Testis (tissue), 3 donors: ENCODE results near the gene B3GLCT. TPM values are rescaled to one million over a fixed set of nuclear protein-coding genes. Genes with fewer than 3 reads are reported as not detected.
"Not testable (repeated sequence)": the region's sequence is repeated elsewhere in the genome, so short reads cannot be mapped to it uniquely, and the experiment has no call there.

Source experiments
- DNase-seq: peaks from one replicate; pipeline ENCODE4 v3.0.0-alpha.2; 2019
- H3K27ac ChIP-seq, 2 donors: fragments of 200-600 bp; sonication (generic); one replicate each; pipeline ENCODE4 v1.5.1; 2019
- H3K27me3 ChIP-seq: fragments of 200-600 bp; sonication (generic); one replicate; pipeline ENCODE4 v1.5.1; 2019
- H3K36me3 ChIP-seq: fragments of 200-600 bp; sonication (generic); one replicate; pipeline ENCODE4 v1.5.1; 2017; ENCODE audit warnings: low read depth; ENCODE audit errors: missing control alignments
- H3K4me1 ChIP-seq: fragments of 200-600 bp; sonication (generic); one replicate; pipeline ENCODE4 v1.5.1; 2019
- H3K4me3 ChIP-seq, 2 donors: fragments of 200-600 bp; sonication (generic); one replicate each; pipeline ENCODE4 v1.5.1; 2017 to 2019
- H3K9me3 ChIP-seq: fragments of 200-600 bp; sonication (generic); one replicate; pipeline ENCODE4 v1.5.1; 2017
- POLR2A ChIP-seq: fragments of 450-650 bp; IDR thresholded peaks from one replicate; pipeline ENCODE4 v1.6.1; 2017; ENCODE audit warnings: antibody characterized with exemption, mild to moderate bottlenecking, moderate library complexity
- WGBS, 2 donors: methylation state at CpG; one replicate each; pipeline ENCODE4 v1.1.5; 2018; 5-methylcytosine and 5-hydroxymethylcytosine counted together
- intact Hi-C: fragments of 100-400 bp; cut with DNase I; formaldehyde crosslinking; loops from one replicate; pipeline ENCODE4 v1.15.1; 2023; ENCODE audit warnings: low total_unique reads
- polyA plus RNA-seq: library from polyadenylated mRNA; stranded (reverse); fragments of 350-450 nt; fragmentation: Illumina TruSeq; extraction: RNeasy Lipid Tissue Mini Kit (QIAGEN cat#74804); gene quantifications from one replicate; pipeline ENCODE4 v1.2.3, GENCODE V29; 2014; ENCODE audit warnings: low read depth, low replicate concordance; ENCODE audit not compliant: insufficient read depth
- total RNA-seq, 2 donors: library from RNA; depleted of rRNA; stranded (reverse); fragments of >200 nt; gene quantifications; one replicate each; pipeline ENCODE4 v1.2.3, GENCODE V29; 2016
- TF ChIP-seq, protein P1 (sequence below), 3 experiments: fragments of 450-650 bp in 2 of 3; fragments of 200-600 bp in 1 of 3; sonication (generic) in 1 of 3; IDR thresholded peaks; one replicate each; pipeline ENCODE4 v1.5.1; 2016 to 2019; ENCODE audit warnings: antibody characterized with exemption in 3 of 3, mild to moderate bottlenecking in 2 of 3, moderate library complexity in 1 of 3

B3GLCT gene
- total and polyA plus RNA-seq, 3 donors from 2014 or later: 6.1 to 14.7 (median 12.9) TPM

DNA sequence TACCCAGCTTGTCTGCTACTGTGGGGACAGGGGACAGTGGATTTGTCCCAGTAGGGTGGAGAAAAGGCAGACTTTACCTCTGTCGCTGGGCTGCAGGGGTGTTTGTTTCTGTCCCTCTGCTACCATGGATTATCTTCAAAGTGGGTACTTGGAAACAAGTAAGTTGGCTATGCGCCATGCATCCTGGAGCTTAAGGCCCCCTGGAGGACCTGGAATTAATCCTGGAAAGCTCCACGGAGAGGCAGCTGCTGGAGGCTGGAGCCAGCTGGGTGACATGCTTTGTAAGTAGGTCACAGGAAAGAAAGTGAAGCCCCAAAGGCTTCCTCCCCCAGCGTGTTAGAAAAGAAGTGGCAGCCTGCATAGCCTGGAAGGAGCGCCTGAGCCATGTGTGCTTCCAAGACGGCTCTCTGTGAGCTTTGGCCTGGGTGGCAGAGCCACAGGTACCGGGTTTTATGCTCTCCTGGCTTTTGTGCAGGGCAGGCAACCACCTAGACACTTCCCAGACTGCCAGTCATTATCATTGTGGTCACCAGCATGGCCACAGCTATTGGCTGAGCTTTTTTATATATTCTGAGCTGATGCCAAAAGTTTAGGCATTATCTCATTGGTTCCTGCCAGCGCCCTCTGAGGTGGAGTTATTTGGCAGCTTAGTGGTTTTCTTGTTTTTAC lies 9.5 kb downstream of the B3GLCT start:
- peak; percentile 78 for DNase-seq
- no peaks in the 10 kb centered on the region for H3K9me3 ChIP-seq
- no peak overlapping the region for H3K4me3 ChIP-seq
- H3K27me3 ChIP-seq: no peaks in the 10 kb centered on the region
- intact Hi-C loops: no loop called here
- no peak for TF ChIP-seq POLR2A
- TF ChIP-seq, protein P1, sequence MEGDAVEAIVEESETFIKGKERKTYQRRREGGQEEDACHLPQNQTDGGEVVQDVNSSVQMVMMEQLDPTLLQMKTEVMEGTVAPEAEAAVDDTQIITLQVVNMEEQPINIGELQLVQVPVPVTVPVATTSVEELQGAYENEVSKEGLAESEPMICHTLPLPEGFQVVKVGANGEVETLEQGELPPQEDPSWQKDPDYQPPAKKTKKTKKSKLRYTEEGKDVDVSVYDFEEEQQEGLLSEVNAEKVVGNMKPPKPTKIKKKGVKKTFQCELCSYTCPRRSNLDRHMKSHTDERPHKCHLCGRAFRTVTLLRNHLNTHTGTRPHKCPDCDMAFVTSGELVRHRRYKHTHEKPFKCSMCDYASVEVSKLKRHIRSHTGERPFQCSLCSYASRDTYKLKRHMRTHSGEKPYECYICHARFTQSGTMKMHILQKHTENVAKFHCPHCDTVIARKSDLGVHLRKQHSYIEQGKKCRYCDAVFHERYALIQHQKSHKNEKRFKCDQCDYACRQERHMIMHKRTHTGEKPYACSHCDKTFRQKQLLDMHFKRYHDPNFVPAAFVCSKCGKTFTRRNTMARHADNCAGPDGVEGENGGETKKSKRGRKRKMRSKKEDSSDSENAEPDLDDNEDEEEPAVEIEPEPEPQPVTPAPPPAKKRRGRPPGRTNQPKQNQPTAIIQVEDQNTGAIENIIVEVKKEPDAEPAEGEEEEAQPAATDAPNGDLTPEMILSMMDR (IDR thresholded peaks at IDR 0.05): no peak
- H3K27ac ChIP-seq: peak overlapping the region; percentile 43 to 63
- 27 to 34% methylated on average over 3 to 8 of the region's 8 CpGs for WGBS, 2 donors
- peaks cover 33% of the 10 kb centered on the region for H3K4me1 ChIP-seq
- no peaks in the 10 kb centered on the region for H3K36me3 ChIP-seq

DNA sequence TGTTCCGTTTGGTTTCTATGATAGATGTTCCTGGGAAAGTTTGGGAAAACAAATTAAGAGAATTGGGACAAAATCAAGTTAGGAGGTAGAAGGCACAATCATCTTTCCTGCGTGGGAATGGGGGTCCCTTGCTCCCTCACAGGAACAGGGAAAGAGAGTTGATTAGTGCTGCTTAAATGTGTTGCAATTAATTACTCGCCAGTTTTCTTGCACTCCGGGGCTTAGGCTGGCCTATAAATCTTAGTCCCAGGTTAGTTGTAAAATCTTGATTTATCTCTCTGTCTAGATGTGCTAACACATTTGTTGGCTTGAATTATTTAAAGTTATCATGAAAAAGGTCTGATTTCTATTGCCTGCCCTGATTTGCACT lies 10.1 kb downstream of the B3GLCT start:
- DNase-seq: no peak
- Histone ChIP-seq H3K36me3 (no peaks in the 10 kb centered on the region), H3K4me3 (no peak overlapping the region), H3K9me3 (no peaks in the 10 kb centered on the region), H3K27me3 (no peaks in the 10 kb centered on the region), H3K27ac (peak overlapping the region in 1 of 2 donors; percentile 63), H3K4me1 (peaks cover 33% of the 10 kb centered on the region)
- WGBS, 2 donors: 32 to 46% methylated on average over 4 of the region's 4 CpGs
- intact Hi-C loops: no loop called here
- TF ChIP-seq, protein P1 (IDR thresholded peaks at IDR 0.05): no peak
- no peak for TF ChIP-seq POLR2A

DNA sequence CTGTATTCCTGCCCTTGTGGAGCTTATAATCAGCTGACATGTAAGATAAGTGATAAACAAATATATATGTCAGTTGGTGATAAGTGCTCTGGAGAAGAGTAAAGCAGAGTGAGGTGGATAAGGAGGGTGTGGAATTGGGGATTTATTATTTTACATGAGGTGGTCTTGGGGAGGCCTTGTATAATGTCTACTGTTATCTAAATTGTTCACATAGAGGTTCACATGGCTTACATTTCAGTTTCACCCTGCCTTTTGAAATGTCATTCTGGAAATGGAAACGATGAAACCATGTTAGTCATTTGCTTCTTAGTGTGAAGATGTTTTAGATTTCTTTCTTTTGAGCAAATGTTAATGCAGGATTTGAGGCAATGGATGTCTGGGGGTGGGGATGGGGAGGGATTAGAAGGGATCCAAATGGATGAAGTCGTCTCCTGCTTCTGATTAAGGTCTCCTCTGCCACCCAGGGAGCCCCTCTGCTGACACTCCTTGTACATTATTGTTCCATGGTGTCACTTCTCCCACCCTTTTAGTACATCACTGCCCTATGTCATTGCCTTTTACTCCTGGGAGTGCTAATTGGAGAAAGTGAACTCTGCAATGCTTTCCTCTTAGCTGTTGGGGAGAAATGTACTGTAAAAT lies 14.0 kb downstream of the B3GLCT start:
- H3K9me3 ChIP-seq: no peaks in the 10 kb centered on the region
- WGBS, 2 donors: 60 to 66% methylated on average over 2 of the region's 2 CpGs
- H3K27ac ChIP-seq: no peak overlapping the region
- no peak for DNase-seq
- H3K4me3 ChIP-seq: no peak overlapping the region
- H3K4me1 ChIP-seq: peaks cover 24% of the 10 kb centered on the region
- no peaks in the 10 kb centered on the region for H3K36me3 ChIP-seq
- TF ChIP-seq POLR2A: no peak
- TF ChIP-seq, protein P1 (IDR thresholded peaks at IDR 0.05): no peak
- no peaks in the 10 kb centered on the region for H3K27me3 ChIP-seq
- intact Hi-C loops: no loop called here

DNA sequence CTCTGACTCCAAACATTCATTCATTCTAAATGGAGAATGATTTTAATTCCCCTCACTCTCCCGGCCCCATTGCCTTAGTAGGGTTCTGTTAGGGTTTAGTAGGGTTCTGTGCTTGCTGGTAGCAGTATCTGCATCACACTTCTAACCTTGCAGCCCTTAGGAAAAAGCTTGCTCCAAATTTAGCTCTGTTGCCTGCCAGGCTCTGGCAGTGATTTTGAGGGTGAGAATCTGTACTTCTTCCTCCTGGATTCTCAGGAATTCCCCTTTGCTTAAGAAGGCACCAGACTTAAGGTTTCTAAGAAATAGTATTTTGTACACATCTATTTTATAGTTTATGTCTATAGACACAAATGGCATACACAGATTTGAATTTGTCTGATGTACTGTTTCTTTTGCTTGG lies 14.7 kb downstream of the B3GLCT start:
- H3K4me3 ChIP-seq: no peak overlapping the region
- intact Hi-C loops: no loop called here
- no peaks in the 10 kb centered on the region for H3K9me3 ChIP-seq
- no peak overlapping the region for H3K27ac ChIP-seq
- 85 to 100% methylated on average over 1 of the region's 1 CpG for WGBS, 2 donors
- no peaks in the 10 kb centered on the region for H3K27me3 ChIP-seq
- H3K4me1 ChIP-seq: peaks cover 18% of the 10 kb centered on the region
- TF ChIP-seq, protein P1 (IDR thresholded peaks at IDR 0.05): no peak
- no peak for TF ChIP-seq POLR2A
- no peaks in the 10 kb centered on the region for H3K36me3 ChIP-seq
- DNase-seq: no peak

DNA sequence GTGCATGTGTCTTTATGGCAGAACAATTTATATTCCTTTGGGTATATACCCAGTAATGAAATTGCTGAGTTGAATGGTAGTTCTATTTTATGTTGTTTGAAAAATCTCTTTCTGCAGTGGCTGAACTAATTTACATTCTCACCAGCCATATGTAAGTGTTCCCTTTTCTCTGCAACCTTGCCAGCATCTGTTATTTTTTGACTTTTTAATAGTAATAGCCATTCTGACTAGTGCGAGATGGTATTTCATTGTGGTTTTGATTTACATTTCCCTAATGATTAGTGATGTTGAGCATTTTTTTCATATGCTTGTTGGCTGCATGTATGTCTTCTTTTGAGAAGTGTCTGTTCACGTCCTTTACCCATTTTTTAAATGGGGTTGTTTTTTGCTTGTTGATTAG lies 17.1 kb downstream of the B3GLCT start:
- H3K4me3 ChIP-seq, H3K9me3 ChIP-seq, DNase-seq, H3K4me1 ChIP-seq, intact Hi-C loops, H3K27me3 ChIP-seq, H3K27ac ChIP-seq, H3K36me3 ChIP-seq: not testable (repeated sequence)
- 92 to 99% methylated on average over 2 of the region's 2 CpGs for WGBS, 2 donors
